ENCODE results near the gene CTNNA3.

DNA sequence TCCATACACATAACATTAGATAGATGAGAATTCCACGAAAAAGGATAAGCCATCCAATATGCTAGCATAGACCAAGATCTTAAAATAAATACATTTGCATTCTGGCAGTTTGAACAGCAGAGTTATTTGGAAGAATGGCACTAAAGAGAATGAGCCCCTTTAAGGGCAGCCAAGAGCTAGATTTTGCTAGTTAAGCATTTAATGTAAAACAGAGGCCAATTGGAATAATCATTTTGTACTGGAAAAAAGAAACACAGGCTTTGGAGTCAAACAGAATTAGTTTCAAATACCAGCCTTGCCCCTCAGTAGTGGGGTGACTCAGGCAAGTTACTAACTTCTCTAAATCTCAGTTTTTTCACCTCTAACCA is 714.0 kb downstream of the CTNNA3 start:
- TF ChIP-seq, protein P1, sequence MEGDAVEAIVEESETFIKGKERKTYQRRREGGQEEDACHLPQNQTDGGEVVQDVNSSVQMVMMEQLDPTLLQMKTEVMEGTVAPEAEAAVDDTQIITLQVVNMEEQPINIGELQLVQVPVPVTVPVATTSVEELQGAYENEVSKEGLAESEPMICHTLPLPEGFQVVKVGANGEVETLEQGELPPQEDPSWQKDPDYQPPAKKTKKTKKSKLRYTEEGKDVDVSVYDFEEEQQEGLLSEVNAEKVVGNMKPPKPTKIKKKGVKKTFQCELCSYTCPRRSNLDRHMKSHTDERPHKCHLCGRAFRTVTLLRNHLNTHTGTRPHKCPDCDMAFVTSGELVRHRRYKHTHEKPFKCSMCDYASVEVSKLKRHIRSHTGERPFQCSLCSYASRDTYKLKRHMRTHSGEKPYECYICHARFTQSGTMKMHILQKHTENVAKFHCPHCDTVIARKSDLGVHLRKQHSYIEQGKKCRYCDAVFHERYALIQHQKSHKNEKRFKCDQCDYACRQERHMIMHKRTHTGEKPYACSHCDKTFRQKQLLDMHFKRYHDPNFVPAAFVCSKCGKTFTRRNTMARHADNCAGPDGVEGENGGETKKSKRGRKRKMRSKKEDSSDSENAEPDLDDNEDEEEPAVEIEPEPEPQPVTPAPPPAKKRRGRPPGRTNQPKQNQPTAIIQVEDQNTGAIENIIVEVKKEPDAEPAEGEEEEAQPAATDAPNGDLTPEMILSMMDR (IDR thresholded peaks at IDR 0.05), result no peak
- no peak for TF ChIP-seq EP300 (IDR thresholded peaks at IDR 0.05; ENCODE audit: low read depth)
